ENCODE results near the gene DPYD. TPM values are rescaled to one million over a fixed set of nuclear protein-coding genes. Genes with fewer than 3 reads are reported as not detected.

DPYD gene
- polyA plus RNA-seq, 3 donors from 2014 or later = 23.0 to 35.9 (median 30.8) TPM

GRCh38 chr1:97901017-97901658 is 19.7 kb downstream of the DPYD start:
- Mint-ChIP-seq H3K4me3 (peak overlapping the region; percentile 76 to 82 (median 78)), H3K4me1 (peaks cover 29 to 66% of the 10 kb centered on the region in 2 donors), H3K27me3 (ENCODE audit: low read depth in 3 of 3) (no peaks in the 10 kb centered on the region), H3K9me3 (no peaks in the 10 kb centered on the region), H3K36me3 (peaks cover 0 to 14% (median 11%) of the 10 kb centered on the region in 3 donors), H3K27ac (peak overlapping the region; percentile 68 to 88 (median 84))
- peak; percentile 11 to 26 (median 13) for DNase-seq

- Mint-ChIP-seq H3K27ac (no peak overlapping the region), H3K9me3 (no peaks in the 10 kb centered on the region), H3K27me3 (ENCODE audit: low read depth in 3 of 3) (no peaks in the 10 kb centered on the region), H3K4me1 (peaks cover 26 to 74% of the 10 kb centered on the region in 2 donors), H3K4me3 (no peak overlapping the region), H3K36me3 (peaks cover 0 to 14% (median 11%) of the 10 kb centered on the region in 3 donors)
- no peak for DNase-seq
Observed at GRCh38 chr1:97898948-97899347, 21.9 kb downstream of the DPYD start.

GRCh38 chr1:97895278-97895677 is 25.6 kb downstream of the DPYD start:
- Mint-ChIP-seq H3K4me1 (peaks cover 11 to 67% of the 10 kb centered on the region in 2 donors), H3K27ac (no peak overlapping the region), H3K4me3 (no peak overlapping the region), H3K9me3 (no peaks in the 10 kb centered on the region), H3K36me3 (peaks cover 0 to 14% (median 11%) of the 10 kb centered on the region in 3 donors), H3K27me3 (ENCODE audit: low read depth in 3 of 3) (no peaks in the 10 kb centered on the region)
- DNase-seq = no peak

- Mint-ChIP-seq H3K27ac (peak overlapping the region in 2 of 6 donors; percentile 38 to 70), H3K4me3 (no peak overlapping the region), H3K9me3 (peaks cover 0 to 9% (median 5%) of the 10 kb centered on the region in 6 donors), H3K4me1 (peaks cover 6 to 54% of the 10 kb centered on the region in 2 donors), H3K27me3 (ENCODE audit: low read depth in 3 of 3) (no peaks in the 10 kb centered on the region), H3K36me3 (peaks cover 7 to 22% (median 16%) of the 10 kb centered on the region in 3 donors)
- no peak for DNase-seq
Observed at GRCh38 chr1:97893844-97894243, 27.0 kb downstream of the DPYD start.

- no peak for DNase-seq
- Mint-ChIP-seq H3K36me3 (peaks cover 24 to 31% (median 31%) of the 10 kb centered on the region in 3 donors), H3K9me3 (peaks cover 5 to 20% (median 12%) of the 10 kb centered on the region in 6 donors), H3K27ac (peak overlapping the region in 1 of 6 donors; percentile 17), H3K27me3 (ENCODE audit: low read depth in 3 of 3) (peaks cover 0 to 1% (median 0%) of the 10 kb centered on the region in 3 donors), H3K4me1 (peaks cover 10 to 45% of the 10 kb centered on the region in 2 donors), H3K4me3 (no peak overlapping the region)
Observed at GRCh38 chr1:97886199-97886598, 34.6 kb downstream of the DPYD start.

GRCh38 chr1:97883823-97884222 is 37.0 kb downstream of the DPYD start:
- Mint-ChIP-seq H3K27ac (no peak overlapping the region), H3K4me3 (no peak overlapping the region), H3K9me3 (peaks cover 5 to 12% (median 7%) of the 10 kb centered on the region in 6 donors), H3K27me3 (ENCODE audit: low read depth in 3 of 3) (peaks cover 0 to 1% (median 0%) of the 10 kb centered on the region in 3 donors), H3K4me1 (peaks cover 10 to 46% of the 10 kb centered on the region in 2 donors), H3K36me3 (peaks cover 22 to 33% (median 23%) of the 10 kb centered on the region in 3 donors)
- DNase-seq = no peak

- no peak for DNase-seq
- H3K4me3 Mint-ChIP-seq = no peak overlapping the region
- no peaks in the 10 kb centered on the region for H3K9me3 Mint-ChIP-seq
- peaks cover 2 to 28% of the 10 kb centered on the region in 2 donors for H3K4me1 Mint-ChIP-seq
- no peaks in the 10 kb centered on the region for H3K27me3 Mint-ChIP-seq (ENCODE audit: low read depth in 3 of 3)
- H3K27ac Mint-ChIP-seq = no peak overlapping the region
- H3K36me3 Mint-ChIP-seq = peaks cover 8 to 26% (median 15%) of the 10 kb centered on the region in 3 donors
Observed at GRCh38 chr1:97877307-97877706, 43.5 kb downstream of the DPYD start.

- DNase-seq = no peak
- no peaks in the 10 kb centered on the region for H3K27me3 Mint-ChIP-seq (ENCODE audit: low read depth in 3 of 3)
- no peaks in the 10 kb centered on the region for H3K9me3 Mint-ChIP-seq
- H3K36me3 Mint-ChIP-seq = peaks cover 5 to 19% (median 14%) of the 10 kb centered on the region in 3 donors
- H3K4me3 Mint-ChIP-seq = no peak overlapping the region
- no peak overlapping the region for H3K27ac Mint-ChIP-seq
- peaks cover 3 to 36% of the 10 kb centered on the region in 2 donors for H3K4me1 Mint-ChIP-seq
Observed at GRCh38 chr1:97875996-97876395, 44.8 kb downstream of the DPYD start.

GRCh38 chr1:97870589-97870988 is 50.2 kb downstream of the DPYD start:
- peaks cover 4 to 39% of the 10 kb centered on the region in 2 donors for H3K4me1 Mint-ChIP-seq
- no peak overlapping the region for H3K27ac Mint-ChIP-seq
- peaks cover 0 to 6% (median 2%) of the 10 kb centered on the region in 3 donors for H3K27me3 Mint-ChIP-seq (ENCODE audit: low read depth in 3 of 3)
- no peak for DNase-seq
- H3K9me3 Mint-ChIP-seq = peaks cover 0 to 6% (median 0%) of the 10 kb centered on the region in 6 donors
- H3K4me3 Mint-ChIP-seq = no peak overlapping the region
- peaks cover 5 to 14% (median 12%) of the 10 kb centered on the region in 3 donors for H3K36me3 Mint-ChIP-seq

- H3K4me3 Mint-ChIP-seq = no peak overlapping the region
- H3K9me3 Mint-ChIP-seq = peaks cover 0 to 6% (median 0%) of the 10 kb centered on the region in 6 donors
- H3K36me3 Mint-ChIP-seq = peaks cover 5 to 14% (median 12%) of the 10 kb centered on the region in 3 donors
- peaks cover 12 to 50% of the 10 kb centered on the region in 2 donors for H3K4me1 Mint-ChIP-seq
- H3K27ac Mint-ChIP-seq = no peak overlapping the region
- DNase-seq = no peak
- peaks cover 0 to 6% (median 2%) of the 10 kb centered on the region in 3 donors for H3K27me3 Mint-ChIP-seq (ENCODE audit: low read depth in 3 of 3)
Observed at GRCh38 chr1:97869441-97869840, 51.4 kb downstream of the DPYD start.

- no peak for DNase-seq
- no peak overlapping the region for H3K4me3 Mint-ChIP-seq
- peaks cover 0 to 6% (median 0%) of the 10 kb centered on the region in 6 donors for H3K9me3 Mint-ChIP-seq
- H3K36me3 Mint-ChIP-seq = peaks cover 5 to 14% (median 9%) of the 10 kb centered on the region in 3 donors
- H3K27me3 Mint-ChIP-seq (ENCODE audit: low read depth in 3 of 3) = peaks cover 0 to 6% (median 2%) of the 10 kb centered on the region in 3 donors
- H3K27ac Mint-ChIP-seq = no peak overlapping the region
- peaks cover 19 to 55% of the 10 kb centered on the region in 2 donors for H3K4me1 Mint-ChIP-seq
Observed at GRCh38 chr1:97867127-97867526, 53.7 kb downstream of the DPYD start.

GRCh38 chr1:97864615-97865014 is 56.2 kb downstream of the DPYD start:
- Mint-ChIP-seq H3K27me3 (ENCODE audit: low read depth in 3 of 3) (peaks cover 0 to 6% (median 2%) of the 10 kb centered on the region in 3 donors), H3K27ac (peak overlapping the region in 4 of 6 donors; percentile 15 to 53 (median 47)), H3K9me3 (peaks cover 0 to 6% (median 0%) of the 10 kb centered on the region in 6 donors), H3K4me3 (peak overlapping the region in 3 of 5 donors; percentile 1 to 25 (median 7)), H3K4me1 (peaks cover 17 to 47% of the 10 kb centered on the region in 2 donors), H3K36me3 (peaks cover 5 to 10% (median 9%) of the 10 kb centered on the region in 3 donors)
- no peak for DNase-seq

- peaks cover 18 to 27% of the 10 kb centered on the region in 2 donors for H3K4me1 Mint-ChIP-seq
- no peaks in the 10 kb centered on the region for H3K27me3 Mint-ChIP-seq (ENCODE audit: low read depth in 3 of 3)
- peaks cover 0 to 6% (median 0%) of the 10 kb centered on the region in 3 donors for H3K36me3 Mint-ChIP-seq
- DNase-seq = no peak
- H3K9me3 Mint-ChIP-seq = no peaks in the 10 kb centered on the region
- no peak overlapping the region for H3K4me3 Mint-ChIP-seq
- H3K27ac Mint-ChIP-seq = no peak overlapping the region
Observed at GRCh38 chr1:97853221-97853620, 67.6 kb downstream of the DPYD start.

All from immature natural killer cell (primary cell).